GM19351 (cell line): ENCODE results near the gene R3HDM4.

Experiments used
- ATAC-seq: cut with Tn5 transposase; IDR thresholded peaks from one replicate; pipeline ENCODE4 v1.9.1; 2021; ENCODE audit warnings: mild to moderate bottlenecking, moderate library complexity; ENCODE audit not compliant: unreplicated experiment

R3HDM4 gene

GRCh38 chr19:917323-918151, 4.5 kb upstream of the R3HDM4 start, which contains the start of gene KISS1R:
TSS of gene KISS1R (plus strand) at chr19:917333. CDS start at chr19:917503, 170 bp downstream.
- ATAC-seq = no peak

DNA sequence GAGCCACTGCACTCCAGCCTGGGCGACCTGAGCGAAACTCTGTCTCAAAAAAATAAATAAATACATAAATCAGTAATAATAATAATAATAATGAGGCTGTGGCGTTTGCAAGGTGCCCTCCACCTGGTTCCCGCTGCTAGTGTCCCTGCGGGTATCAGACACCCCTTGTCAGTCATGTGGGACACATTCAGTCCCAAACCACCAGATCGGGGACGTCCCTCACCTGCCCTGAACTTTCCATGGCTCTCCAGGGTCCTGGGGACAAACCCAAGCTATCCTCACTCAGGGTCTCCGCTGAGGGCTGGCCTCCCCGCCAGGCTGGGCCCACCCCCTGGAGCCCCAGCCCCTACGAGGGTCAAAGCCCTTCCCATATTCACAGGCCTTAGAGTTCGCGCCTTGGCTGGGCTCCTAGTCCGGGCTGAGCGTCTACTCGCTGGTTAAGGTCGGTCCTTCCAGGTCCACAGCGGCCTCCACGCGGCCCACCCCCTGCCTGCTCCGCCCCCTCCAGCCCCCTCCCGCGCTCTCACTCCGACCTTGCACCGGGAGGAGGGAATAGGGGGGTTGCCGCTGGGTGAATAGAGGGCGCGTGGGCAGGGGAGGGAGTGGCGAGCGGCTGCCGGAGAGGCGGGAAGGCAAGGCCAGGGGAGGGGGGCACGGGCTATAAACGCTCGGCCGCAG, 3.8 kb upstream of the R3HDM4 start:
- no peak for ATAC-seq

DNA sequence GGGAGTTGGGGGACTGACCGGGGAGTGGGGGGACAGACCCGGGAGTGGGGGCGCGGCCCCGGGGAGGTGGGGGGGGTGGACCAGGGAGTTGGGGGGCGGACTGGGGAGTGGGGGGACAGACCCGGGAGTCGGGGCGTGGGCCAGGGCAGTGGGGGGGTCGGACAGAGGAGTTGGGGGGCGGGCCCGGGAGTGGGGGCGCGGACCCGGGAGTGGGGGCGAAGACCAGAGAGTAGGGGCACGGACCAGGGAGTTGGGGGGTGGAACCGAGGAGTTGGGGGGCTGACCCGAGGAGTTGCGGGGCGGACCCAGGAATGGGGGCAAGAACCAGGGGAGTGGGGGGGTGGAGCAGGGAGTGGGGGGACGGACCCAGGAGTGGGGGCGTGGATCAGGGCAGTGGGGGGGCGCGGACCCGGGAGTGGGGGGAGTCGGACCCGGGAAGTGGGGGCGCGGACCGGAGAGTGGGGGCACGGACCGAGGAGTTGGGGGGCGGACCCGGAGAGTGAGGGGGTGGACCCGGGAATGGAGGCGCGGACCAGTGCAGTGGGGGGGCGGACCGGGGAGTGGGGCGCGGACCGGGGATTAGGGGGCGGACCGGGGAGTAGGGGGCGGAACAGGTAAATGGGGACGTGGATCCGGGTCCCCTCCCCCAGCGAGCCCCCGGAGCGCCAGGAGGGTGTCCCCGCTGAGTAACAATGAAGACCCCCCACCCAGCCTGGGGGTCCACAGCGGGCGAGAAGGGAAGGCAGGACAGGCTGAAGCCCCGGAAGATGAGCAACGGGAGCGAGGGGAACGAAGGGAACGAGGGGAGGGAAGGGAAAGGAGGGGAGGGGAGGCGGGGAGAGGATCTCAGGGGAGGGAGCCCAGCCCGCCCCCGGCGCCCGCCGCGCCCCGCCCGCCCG, 589 bp downstream of the R3HDM4 start:
- no peak for ATAC-seq

DNA sequence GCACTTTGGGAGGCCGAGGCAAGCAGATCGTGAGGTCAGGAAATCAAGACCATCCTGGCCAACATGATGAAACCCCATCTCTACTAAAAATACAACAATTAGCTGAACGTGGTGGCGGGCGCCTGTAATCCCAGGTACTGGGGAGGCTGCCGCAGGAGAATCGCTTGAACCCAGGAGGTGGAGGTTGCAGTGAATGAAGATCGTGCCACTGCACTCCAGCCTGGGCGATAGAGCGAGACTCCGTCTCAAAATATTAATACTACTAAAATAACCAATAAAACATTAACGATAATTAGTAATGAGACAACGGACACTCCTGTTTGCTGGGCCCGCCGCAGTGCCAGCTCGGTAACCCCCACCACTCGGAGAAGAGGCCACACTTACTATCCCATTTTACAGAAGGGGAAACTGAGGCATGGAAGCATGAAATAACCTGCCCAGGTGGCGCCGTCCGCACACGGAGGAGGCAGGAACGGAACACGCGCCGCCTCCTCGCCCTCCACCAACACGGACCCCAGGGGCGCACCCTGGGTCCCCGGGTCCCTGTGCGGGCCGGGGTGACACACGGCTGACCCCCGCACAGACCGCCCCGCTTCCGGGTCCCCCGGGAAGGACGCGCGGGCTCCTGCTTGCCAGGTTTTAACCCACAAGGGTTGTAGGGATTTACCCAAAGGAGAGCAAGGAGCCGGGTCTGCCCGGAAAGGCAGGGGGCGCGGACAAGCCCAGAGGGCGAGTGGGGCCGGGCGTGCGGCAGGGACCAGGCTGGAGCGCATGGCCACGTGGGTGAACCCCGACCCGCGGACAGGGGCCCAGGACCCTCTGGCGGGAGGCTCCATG, 1.6 kb downstream of the R3HDM4 start:
- no peak for ATAC-seq

DNA sequence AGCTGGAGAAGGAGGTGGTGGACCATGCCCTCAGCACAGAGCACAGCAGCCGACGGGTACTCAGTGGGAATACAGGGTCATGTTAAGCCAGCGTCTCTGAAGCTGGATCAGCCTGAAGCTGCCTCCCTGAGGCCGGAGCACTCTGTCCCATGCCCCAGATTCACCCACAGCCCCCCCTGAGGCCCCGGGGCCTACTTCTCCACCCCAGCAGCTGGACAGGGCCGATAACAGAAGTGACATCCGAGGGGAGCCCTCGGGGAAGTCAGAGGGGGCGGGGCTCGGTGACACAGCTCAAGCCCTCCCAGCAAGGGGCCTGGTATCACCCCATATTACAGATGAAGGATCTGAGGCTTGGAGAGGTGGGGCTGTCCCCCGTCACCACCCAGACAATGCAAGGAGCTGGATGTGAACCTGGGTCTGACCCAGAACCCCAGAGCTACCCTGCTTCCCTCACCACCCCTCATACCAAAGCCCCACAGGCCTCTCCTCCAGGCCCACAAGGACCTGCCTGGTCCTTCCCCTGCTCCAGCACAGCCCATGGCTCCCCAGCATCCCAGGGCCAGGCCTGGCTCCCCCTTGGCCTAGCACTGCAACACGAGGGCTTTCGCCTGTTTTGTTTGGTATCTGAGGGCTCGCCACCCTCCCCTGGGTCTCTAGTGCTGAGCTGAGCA, 5.7 kb downstream of the R3HDM4 start:
- ATAC-seq = no peak

- ATAC-seq = no peak
Measured at GRCh38 chr19:906480-906879, 6.5 kb downstream of the R3HDM4 start.

DNA sequence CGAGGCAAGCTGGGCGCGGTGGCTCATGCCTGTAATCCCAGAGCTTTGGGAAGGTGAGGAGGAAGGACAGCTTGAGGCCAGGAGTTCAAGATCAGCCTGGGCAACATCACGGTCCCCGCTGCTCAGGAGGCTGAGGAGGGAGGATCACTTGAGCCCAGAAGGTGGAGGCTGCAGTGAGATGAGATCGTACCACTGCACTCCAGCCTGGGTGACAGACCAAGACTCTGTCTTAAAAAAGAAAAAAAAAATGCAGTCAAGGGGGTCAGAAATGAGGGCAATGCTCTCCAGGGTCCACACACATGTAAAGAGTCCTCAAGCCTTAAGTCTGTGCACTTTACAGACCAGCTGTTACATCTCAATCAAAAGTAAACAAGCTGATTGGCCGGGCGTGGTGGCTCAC, 8.5 kb downstream of the R3HDM4 start:
- ATAC-seq = no peak

DNA sequence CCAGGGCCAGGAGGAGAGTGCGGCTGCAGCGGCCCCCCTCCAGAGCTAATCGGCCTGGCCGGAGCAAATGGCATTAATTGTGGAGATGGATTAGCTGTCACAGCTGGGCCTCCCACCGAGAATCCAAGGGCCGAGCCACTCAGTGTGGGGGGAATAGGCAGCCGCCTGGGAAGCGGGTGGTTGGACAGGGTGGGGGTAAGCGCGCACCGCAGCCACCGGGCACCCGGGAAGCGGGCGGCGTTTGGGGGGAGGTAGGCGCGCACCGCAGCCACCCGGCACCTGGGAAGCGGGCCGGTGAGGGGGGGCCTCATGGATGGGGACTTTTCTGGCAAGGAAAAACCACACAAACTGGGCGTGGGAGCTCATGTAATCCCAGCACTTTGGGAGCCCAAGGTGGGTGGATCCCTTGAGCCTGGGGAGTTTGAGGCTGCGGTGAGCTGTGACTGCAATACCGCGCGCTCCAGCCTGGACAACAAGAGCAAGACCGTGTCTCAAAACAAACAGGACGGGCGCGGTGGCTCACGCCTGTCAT, 9.7 kb downstream of the R3HDM4 start:
- no peak for ATAC-seq

DNA sequence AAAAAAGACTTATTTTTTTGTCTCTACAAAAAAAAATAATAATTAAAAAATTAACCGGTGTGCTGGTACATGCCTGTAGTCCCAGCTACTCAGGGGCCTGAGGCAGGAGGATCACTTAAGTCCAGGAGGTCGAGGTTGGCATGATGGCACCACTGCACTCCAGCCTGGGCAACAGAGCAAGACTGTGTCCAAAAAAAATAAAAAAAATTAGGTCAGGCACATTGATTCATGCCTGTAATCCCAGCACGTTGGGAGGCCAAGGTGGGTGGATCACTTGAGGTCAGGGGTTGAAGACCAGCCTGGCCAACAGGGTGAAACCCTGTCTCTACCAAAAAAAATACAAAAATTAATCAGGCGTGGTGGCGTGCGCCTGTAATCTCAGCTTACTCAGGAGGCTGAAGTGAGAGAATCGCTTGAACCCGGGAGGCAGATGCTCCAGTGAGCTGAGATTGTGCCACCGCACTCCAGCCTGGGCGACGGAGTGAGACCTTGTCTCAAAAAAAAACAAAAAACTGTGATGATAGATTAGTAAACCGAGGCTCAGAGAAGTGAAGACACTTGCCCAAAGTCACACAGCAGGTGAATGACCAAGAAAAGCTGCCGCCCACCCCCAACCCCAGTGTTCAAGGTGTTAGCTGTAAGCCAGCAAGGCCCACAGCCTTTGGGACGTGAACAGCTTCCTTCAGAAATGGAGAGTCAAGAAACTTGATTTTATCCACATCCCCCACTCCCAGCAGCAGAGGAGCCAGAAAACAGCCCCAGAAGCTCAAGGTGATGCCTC, 10.4 kb downstream of the R3HDM4 start:
- ATAC-seq = no peak

DNA sequence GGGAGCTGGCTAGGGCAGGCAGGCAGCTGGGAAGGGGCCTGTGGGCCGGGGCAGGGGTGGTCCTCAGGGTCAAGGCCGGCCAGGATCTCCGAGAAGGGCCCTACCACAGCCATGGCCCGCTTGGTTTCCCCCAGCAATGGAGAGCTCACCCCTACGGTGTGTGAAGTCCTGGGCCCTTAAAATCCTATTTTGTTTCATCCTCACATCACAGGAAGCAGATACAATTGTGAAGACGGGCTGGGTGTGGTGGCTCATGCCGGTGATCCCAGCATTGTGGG, 11.0 kb downstream of the R3HDM4 start:
- ATAC-seq = no peak

GRCh38 chr19:901216-902092, 11.6 kb downstream of the R3HDM4 start:
- no peak for ATAC-seq

DNA sequence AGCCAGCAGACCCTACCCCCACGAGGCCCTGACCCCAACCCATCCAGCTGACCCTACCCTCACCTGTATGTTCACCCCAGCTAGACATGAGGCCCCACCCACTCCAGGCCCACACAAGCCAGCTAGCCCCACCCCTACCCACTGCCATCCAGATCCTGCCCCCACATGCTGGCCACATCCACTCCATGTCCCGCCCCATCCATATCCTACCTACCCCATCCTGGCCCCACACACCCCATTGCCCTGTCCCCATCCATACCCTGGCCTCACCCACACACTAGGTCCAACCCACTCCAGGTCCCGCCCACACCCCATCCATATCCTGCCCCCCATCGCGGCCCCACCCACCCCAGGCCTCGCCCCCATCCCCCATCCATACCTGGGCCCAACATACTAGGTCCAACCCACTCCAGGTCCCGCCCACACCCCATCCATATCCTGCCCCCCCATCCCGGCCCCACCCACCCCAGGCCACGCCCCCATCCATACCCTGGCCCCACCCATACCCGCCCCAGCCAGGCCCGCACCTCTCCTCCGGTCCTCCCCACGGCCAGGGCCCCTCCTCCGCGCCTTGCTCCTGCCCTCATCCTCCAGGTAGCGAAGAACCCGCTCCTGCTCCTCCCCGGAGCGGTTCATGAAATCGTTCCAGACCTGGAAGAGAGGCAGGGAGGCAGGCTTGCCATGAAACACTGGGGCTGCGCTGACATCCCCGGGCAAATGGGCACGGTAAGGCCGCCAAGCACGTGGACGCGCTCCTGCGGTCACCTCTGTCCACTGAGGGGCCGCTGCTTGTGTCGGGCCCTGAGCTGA, 12.5 kb downstream of the R3HDM4 start:
- no peak for ATAC-seq

- no peak for ATAC-seq
Measured at GRCh38 chr19:900043-900301, 13.0 kb downstream of the R3HDM4 start.

- ATAC-seq = no peak
Measured at GRCh38 chr19:899336-900042, 13.5 kb downstream of the R3HDM4 start.

GRCh38 chr19:898663-899062, 14.4 kb downstream of the R3HDM4 start:
- no peak for ATAC-seq

DNA sequence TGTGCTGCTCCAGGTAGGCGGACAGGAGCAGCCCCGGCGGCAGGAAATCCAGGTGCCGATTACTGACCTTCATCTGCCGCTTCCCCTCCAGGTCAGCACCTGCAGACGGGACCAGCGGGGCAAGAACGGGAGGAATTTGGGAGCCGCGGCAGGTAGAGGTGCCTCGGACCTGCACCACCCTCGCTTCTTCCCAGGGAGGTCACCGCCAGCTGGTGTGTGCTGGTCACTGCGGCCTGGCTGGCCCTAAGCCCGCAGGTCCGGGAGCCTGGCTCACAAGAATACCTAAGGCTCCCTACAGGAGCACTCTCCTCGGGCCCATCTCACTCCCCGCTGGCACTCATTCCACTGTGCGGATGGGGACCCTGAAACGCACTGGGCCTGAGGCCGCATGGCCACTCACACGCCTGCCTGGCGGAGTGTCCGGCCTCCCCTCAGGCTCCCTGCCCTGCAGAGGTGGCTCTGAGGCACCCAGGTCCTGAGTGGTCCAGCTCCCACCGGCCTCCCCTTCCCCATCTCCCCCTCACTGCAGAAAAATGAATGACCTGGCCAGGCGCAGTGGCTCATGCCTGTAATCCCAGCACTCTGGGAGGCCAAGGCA, 15.5 kb downstream of the R3HDM4 start:
- no peak for ATAC-seq

GRCh38 chr19:896999-897398, 16.0 kb downstream of the R3HDM4 start:
- no peak for ATAC-seq
